ENCODE data around the gene RNU2-63P.

DNA sequence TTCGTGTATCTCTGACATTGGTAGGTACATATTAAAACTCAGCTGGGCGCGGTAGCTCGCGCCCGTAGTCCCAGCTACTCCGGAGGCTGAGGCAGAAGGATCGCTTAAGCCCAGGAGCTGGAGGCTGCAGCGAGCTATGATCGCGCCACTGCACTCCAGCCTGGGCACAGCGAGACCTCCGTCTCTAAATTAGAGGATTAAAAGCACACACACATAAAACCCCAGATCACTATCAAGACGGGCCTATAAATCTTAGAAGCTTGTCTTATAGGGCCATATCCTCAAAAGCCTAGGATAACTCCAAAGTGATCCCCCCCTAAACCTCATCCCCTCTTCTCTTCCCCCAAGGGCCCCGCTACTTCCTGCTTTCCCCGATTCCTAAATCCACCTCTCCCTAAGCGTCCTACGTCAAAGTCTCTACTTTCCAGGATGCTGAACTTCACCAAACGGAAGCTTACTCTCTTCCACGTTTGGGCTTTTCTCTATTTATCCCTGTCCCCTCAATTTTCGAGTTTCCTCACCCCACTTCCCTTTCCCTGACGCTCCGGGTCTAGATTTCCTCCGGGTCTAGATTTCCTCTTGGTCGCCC is 38.5 kb upstream of the RNU2-63P start:
- TF ChIP-seq, protein P1, sequence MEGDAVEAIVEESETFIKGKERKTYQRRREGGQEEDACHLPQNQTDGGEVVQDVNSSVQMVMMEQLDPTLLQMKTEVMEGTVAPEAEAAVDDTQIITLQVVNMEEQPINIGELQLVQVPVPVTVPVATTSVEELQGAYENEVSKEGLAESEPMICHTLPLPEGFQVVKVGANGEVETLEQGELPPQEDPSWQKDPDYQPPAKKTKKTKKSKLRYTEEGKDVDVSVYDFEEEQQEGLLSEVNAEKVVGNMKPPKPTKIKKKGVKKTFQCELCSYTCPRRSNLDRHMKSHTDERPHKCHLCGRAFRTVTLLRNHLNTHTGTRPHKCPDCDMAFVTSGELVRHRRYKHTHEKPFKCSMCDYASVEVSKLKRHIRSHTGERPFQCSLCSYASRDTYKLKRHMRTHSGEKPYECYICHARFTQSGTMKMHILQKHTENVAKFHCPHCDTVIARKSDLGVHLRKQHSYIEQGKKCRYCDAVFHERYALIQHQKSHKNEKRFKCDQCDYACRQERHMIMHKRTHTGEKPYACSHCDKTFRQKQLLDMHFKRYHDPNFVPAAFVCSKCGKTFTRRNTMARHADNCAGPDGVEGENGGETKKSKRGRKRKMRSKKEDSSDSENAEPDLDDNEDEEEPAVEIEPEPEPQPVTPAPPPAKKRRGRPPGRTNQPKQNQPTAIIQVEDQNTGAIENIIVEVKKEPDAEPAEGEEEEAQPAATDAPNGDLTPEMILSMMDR (IDR thresholded peaks at IDR 0.05): no peak
- TF ChIP-seq POLR2A (IDR thresholded peaks at IDR 0.05) (no peak), EP300 (IDR thresholded peaks at IDR 0.05; ENCODE audit: low read depth) (no peak)

Measured in transverse colon (tissue), 3 donors.